GM12864 (cell line): ENCODE results near the gene C3orf20.

Source experiments
- DNase-seq: peaks from one replicate; pipeline ENCODE4 v3.0.0-alpha.2; 2011; ENCODE audit warnings: low read depth
- H3K4me3 ChIP-seq: 2 replicates; pipeline ENCODE4 v1.5.1; 2011; ENCODE audit warnings: mild to moderate bottlenecking, low read depth, low read length, control low read depth
- TF ChIP-seq, protein P1 (sequence below): IDR thresholded peaks from 2 replicates; pipeline ENCODE4 v1.5.1; 2011; ENCODE audit warnings: low read depth, mild to moderate bottlenecking, moderate library complexity, low read length, control low read depth, inconsistent platforms; ENCODE audit errors: missing control alignments

C3orf20 gene

DNA sequence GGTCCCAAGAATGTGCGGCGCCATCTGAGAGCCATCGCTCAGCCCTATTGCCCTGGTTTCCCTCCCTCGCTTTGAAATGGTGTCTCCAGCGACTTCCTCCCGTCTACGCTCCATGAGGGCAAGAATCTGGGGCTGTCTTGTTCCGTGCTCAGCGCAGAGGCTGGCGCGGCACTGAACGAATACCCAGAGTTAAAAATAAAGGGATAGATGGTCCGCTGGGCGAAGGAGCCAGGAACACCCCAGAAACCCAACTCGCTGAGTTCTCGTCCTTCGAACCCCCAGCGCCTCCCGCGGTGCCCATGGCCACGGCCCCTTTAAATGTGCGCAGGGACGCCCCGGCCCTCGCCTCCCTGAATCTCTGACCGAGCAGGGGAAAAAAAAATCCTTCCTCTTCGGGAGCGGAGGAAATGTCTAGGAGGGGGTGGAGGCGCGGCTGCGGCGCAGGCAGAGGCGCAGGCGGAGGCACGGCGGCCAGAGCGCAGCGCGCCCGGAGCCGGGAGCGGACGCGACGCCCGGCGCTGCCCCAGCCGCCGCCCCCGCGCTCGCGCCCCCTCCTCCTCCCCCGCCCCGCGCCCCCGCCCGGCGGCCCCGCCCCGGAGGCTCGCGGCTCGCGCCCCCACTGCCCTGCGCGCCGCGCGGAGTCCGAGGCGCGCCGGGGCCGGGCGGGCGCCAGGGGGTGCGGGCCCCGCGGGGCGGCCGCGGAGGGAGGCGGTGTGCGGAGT is 135.3 kb downstream of the C3orf20 start:
- no peak overlapping the region for H3K4me3 ChIP-seq

DNA sequence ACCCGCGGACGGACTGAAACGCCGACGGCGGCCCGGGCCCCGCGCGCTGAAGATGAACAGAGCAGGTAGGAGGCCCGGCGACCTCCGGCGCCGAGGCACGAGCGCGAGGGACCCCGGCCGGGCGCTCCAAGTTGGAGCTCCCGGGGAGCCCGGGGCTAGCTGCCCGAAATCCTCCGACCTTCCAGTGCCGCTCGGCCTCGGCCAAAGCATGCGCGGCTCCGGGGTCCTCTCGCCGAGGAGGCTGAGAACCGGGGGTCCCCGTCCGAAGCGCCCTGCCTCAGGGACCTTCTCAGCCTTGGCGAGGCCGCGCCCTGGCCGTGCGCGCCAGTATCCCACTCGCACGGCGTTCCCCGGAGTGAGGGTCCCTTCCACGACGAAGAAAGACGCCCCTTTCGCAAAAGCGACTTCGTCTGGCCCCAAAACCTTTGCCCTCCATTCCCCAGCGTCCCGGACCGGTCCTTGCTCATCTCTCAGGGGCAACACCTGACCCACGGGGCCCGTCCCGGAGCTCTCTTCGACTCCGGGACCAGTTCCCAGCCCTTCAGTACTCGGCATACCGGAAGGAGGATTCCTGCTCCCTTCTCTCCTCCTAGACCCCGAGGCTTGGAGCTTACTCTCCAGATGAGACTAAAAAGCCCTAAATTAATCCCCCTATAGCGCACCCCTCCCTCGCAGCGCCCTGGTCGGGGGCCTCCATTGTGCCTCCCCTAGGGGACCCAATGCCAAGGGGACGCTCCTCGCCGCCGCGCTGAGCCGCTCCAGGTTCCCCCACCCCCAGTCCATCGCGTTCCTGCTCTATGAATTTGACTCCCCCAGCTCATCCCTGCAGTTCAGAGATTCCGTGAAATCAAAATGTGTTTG is 136.1 kb downstream of the C3orf20 start:
- TF ChIP-seq, protein P1, sequence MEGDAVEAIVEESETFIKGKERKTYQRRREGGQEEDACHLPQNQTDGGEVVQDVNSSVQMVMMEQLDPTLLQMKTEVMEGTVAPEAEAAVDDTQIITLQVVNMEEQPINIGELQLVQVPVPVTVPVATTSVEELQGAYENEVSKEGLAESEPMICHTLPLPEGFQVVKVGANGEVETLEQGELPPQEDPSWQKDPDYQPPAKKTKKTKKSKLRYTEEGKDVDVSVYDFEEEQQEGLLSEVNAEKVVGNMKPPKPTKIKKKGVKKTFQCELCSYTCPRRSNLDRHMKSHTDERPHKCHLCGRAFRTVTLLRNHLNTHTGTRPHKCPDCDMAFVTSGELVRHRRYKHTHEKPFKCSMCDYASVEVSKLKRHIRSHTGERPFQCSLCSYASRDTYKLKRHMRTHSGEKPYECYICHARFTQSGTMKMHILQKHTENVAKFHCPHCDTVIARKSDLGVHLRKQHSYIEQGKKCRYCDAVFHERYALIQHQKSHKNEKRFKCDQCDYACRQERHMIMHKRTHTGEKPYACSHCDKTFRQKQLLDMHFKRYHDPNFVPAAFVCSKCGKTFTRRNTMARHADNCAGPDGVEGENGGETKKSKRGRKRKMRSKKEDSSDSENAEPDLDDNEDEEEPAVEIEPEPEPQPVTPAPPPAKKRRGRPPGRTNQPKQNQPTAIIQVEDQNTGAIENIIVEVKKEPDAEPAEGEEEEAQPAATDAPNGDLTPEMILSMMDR = no peak
- DNase-seq = no peak
- no peak overlapping the region for H3K4me3 ChIP-seq

More for the DNA sequence above, 135.3 kb downstream of the C3orf20 start:
- DNase-seq = no peak
- TF ChIP-seq, protein P1 = no peak

DNA sequence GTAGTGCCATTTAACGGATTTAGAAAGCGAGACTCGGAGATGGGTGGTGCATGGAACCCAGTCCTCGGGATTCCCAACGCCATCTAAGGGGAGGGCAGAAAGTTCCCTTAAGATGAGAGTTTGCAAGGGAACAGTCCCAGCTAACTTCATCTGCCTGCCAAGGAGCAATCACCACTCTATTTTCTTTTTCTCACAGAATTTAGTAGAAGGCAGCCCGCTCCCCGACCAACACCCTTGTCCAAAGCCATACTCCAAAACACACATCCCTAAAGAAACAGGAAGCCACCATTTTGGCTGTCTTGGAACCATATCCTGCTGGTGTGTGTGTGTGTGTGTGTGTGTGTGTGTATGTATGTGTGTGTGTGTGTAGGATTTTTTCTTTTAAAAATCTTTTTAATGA is 136.7 kb downstream of the C3orf20 start:
- H3K4me3 ChIP-seq = no peak overlapping the region
- no peak for DNase-seq
- TF ChIP-seq, protein P1 = no peak

DNA sequence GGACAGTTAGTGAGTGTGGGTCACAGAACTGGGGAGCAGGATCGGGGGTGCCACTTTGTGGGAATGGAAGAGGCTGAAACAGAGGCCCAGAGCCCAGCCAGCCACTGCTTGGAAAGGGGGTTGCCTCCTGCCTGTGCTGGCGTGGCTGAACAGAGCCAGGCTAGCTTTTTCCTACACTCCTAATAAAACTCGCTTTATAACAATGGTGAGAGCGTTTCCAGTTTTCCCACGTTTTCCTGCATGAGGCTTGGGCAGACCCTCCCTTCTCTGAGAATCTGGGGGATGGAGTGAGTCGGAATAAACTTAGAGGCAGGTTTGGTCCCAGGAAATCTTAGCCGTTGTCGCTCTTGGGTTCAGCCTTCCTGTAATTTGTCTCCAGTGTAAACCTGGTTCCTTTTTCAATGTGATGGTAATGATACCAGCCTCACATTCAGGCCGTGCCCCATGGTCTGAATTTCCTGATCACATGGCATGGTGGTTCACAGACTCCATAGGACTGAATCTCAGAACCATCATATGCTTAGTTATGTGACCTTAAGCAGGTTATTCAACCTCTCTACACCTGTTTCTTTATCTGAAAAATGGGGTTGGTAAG is 137.4 kb downstream of the C3orf20 start:
- no peak overlapping the region for H3K4me3 ChIP-seq
- TF ChIP-seq, protein P1 = no peak
- no peak for DNase-seq

DNA sequence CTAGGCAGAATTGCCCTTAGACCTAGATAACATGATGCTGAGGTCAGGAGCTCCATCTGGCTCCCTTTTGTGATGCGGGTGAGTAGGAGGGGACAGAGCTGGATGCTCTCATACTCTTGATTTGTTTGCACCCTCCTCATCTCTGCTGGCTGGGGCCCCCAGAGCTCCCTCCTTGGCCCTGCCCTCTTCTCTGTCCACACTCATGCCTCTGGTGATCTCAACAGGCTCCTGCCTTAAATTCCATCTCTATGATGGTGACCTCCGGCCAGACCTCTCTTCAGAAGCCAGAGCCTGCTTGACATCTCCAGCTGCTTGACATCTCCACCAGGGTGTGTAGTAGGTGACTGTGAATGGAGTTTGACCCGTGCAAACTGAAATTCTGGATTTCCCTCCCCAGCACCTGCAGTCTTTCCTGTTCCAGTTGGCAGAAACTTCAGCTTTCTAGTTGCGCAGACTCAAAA is 139.5 kb downstream of the C3orf20 start:
- TF ChIP-seq, protein P1 = no peak
- DNase-seq = no peak
- no peak overlapping the region for H3K4me3 ChIP-seq

DNA sequence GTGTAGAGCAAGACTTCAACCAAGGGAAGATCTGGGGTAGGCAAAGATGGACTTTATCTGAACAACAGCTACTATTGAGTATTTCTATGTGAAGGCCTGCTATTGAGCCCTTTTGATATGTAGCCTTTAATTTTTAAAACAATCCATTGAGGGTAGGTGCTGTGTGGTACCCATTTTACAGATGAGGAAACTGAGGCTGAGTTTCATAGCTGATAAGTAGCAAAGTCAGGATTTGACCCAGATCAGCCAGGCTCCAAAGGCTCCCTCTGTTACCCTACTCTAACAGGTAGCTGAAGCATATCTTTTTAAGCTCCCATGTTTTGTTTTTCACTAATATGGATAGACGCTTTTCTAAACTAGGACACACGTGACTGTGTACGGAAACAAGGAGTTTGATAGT is 141.4 kb downstream of the C3orf20 start:
- no peak overlapping the region for H3K4me3 ChIP-seq
- TF ChIP-seq, protein P1 = no peak
- DNase-seq = no peak
